PC-9 (cell line): ENCODE measurements around the gene FKBP1B. TPM values are rescaled to one million over a fixed set of nuclear protein-coding genes. Genes with fewer than 3 reads are reported as not detected.

ENCODE experiments used
- Bru-seq: library from RNA; stranded (reverse); fragments of 400-500 nt; gene quantifications from one replicate; lab custom pipeline; 2021; lab: Mats Ljungman, UMichigan
- BruChase-seq, 2 experiments: library from RNA; stranded (reverse); fragments of 400-500 nt; gene quantifications; one replicate each; lab custom pipeline; 2021; lab: Mats Ljungman, UMichigan
- BruUV-seq: library from RNA; stranded (reverse); fragments of 400-500 nt; replicated peaks from 2 replicates; lab custom pipeline; 2021; lab: Mats Ljungman, UMichigan
- CTCF ChIA-PET: fragments of 300-600 bp; sonication (Branson Sonifier 250); formaldehyde crosslinking; loops from one replicate; lab custom pipeline; 2022; ENCODE audit warnings: antibody characterized with exemption; lab: Charles Lee
- POLR2A ChIA-PET: fragments of 300-600 bp; sonication (Branson Sonifier 250); formaldehyde crosslinking; loops from one replicate; lab custom pipeline; 2022; ENCODE audit warnings: antibody characterized with exemption; ENCODE audit not compliant: unreplicated experiment; lab: Charles Lee
- DNase-seq, 2 experiments: peaks; one replicate each; pipeline versions ENCODE4 v3.0.0 to v3.0.0-alpha.2; 2015 to 2022; ENCODE audit warnings: mixed read lengths in 1 of 2
- H2AFZ ChIP-seq: fragments of 200-600 bp; sonication (generic); 2 replicates; pipeline ENCODE4 v1.8.1; 2017; ENCODE audit warnings: antibody characterized with exemption
- H3F3A ChIP-seq: fragments of 200-600 bp; sonication (generic); 2 replicates; pipeline ENCODE4 v1.8.1; 2017; ENCODE audit warnings: antibody characterized with exemption, mild to moderate bottlenecking, low read depth; ENCODE audit not compliant: insufficient read depth
- H3K27ac ChIP-seq: fragments of 200-600 bp; sonication (generic); 2 replicates; pipeline ENCODE4 v1.6.1; 2016; ENCODE audit warnings: mixed run types
- H3K27me3 ChIP-seq: fragments of 200-600 bp; sonication (generic); 2 replicates; pipeline ENCODE4 v1.6.1; 2016; ENCODE audit warnings: low read depth, mixed run types; ENCODE audit not compliant: insufficient read depth
- H3K36me3 ChIP-seq: fragments of 200-600 bp; sonication (generic); 2 replicates; pipeline ENCODE4 v1.6.1; 2016; ENCODE audit warnings: low read depth, mixed run types
- H3K4me1 ChIP-seq: fragments of 200-600 bp; sonication (generic); replicated peaks from 2 replicates; pipeline ENCODE4 v1.6.1; 2016; ENCODE audit warnings: mixed run types; ENCODE audit not compliant: insufficient read depth
- H3K4me2 ChIP-seq: fragments of 200-600 bp; sonication (generic); 2 replicates; pipeline ENCODE4 v1.6.1; 2017; ENCODE audit warnings: mixed run types
- H3K4me3 ChIP-seq: fragments of 200-600 bp; sonication (generic); 2 replicates; pipeline ENCODE4 v1.6.1; 2016; ENCODE audit warnings: mixed run types
- H3K79me2 ChIP-seq: fragments of 200-600 bp; sonication (generic); 2 replicates; pipeline ENCODE4 v1.6.1; 2017; ENCODE audit warnings: low read depth, mixed run types
- H3K9me2 ChIP-seq: fragments of 200-600 bp; sonication (generic); 2 replicates; pipeline ENCODE4 v1.8.1; 2017; ENCODE audit warnings: mild to moderate bottlenecking; ENCODE audit not compliant: insufficient read depth
- H3K9me3 ChIP-seq: fragments of 200-600 bp; sonication (generic); 2 replicates; pipeline ENCODE4 v1.8.1; 2016; ENCODE audit warnings: low read depth; ENCODE audit not compliant: insufficient read depth
- H4K20me1 ChIP-seq: fragments of 200-600 bp; sonication (generic); 2 replicates; pipeline ENCODE4 v1.8.1; 2017; ENCODE audit not compliant: insufficient read depth
- EZH2 ChIP-seq: fragments of 200-600 bp; sonication (generic); IDR thresholded peaks from 2 replicates; pipeline ENCODE4 v1.8.0; 2017; ENCODE audit warnings: antibody characterized with exemption, low read depth
- intact Hi-C: fragments of 100-400 bp; cut with micrococcal nuclease; formaldehyde crosslinking; loops from one replicate; pipeline ENCODE4 v1.10.0; 2022; ENCODE audit not compliant: unreplicated experiment
- long read RNA-seq: library from polyadenylated mRNA; stranded (forward); transcript quantifications from one replicate; pipeline ENCODE4 v2.0.0, GENCODE V29; 2022
- total RNA-seq: library from RNA; stranded (reverse); gene quantifications from 2 replicates; pipeline ENCODE4 v1.2.3, GENCODE V29; 2021
- TF ChIP-seq, protein P1 (sequence below): fragments of 200-600 bp; sonication (generic); conservative IDR thresholded peaks from 2 replicates; pipeline ENCODE4 v1.6.1; 2017; ENCODE audit warnings: mixed run types, antibody characterized with exemption, mild to moderate bottlenecking, moderate library complexity

The FKBP1B gene
- total RNA-seq (4.5 and 4.6 TPM in 2 replicates), Bru-seq, nascent RNA (percentile 32 among the genes with signal in this experiment), BruChase-seq, experiment 1, labeled RNA remaining after a 2-hour chase (percentile 43 among the genes with signal in this experiment), BruChase-seq, experiment 2, labeled RNA remaining after a 6-hour chase (percentile 37 among the genes with signal in this experiment)
- long read RNA-seq, partial matches to known transcripts: 0 of 7 reads
- long read RNA-seq, other reads (novel, unspliced or antisense): 3 of 7 reads

GRCh38 chr2:24049485-24050021 is at the start of gene FKBP1B:
FKBP1B (plus strand) TSS chr2:24049741; CDS start chr2:24049850, 109 bp downstream.
- Histone ChIP-seq H3F3A (peaks cover 27% of the 10 kb centered on the region), H3K9me3 (no peaks in the 10 kb centered on the region), H3K27ac (no peak within 1 kb of the TSS), H4K20me1 (no peaks in the 10 kb centered on the region), H3K4me2 (peak within 1 kb of the TSS; percentile 74), H3K27me3 (peaks cover 10% of the 10 kb centered on the region; the same call in 1 of the 2 replicates), H3K36me3 (no peaks in the 10 kb centered on the region), H3K4me1 (peaks cover 17% of the 10 kb centered on the region; the same call in 1 of the 2 replicates), H3K79me2 (peaks cover 13% of the 10 kb centered on the region; the same call in 1 of the 2 replicates), H3K9me2 (no peaks in the 10 kb centered on the region), H3K4me3 (peak within 1 kb of the TSS; percentile 53; the same call in 1 of the 2 replicates), H2AFZ (peak within 1 kb of the TSS; percentile 58; the same call in 1 of the 2 replicates)
- ChIA-PET POLR2A (no interaction called here), CTCF (no interaction called here)
- no TSS peak for BruUV-seq
- peak in 1 of 2 experiments; percentile 63 for DNase-seq
- intact Hi-C loops: no loop called here
- TF ChIP-seq, protein P1, sequence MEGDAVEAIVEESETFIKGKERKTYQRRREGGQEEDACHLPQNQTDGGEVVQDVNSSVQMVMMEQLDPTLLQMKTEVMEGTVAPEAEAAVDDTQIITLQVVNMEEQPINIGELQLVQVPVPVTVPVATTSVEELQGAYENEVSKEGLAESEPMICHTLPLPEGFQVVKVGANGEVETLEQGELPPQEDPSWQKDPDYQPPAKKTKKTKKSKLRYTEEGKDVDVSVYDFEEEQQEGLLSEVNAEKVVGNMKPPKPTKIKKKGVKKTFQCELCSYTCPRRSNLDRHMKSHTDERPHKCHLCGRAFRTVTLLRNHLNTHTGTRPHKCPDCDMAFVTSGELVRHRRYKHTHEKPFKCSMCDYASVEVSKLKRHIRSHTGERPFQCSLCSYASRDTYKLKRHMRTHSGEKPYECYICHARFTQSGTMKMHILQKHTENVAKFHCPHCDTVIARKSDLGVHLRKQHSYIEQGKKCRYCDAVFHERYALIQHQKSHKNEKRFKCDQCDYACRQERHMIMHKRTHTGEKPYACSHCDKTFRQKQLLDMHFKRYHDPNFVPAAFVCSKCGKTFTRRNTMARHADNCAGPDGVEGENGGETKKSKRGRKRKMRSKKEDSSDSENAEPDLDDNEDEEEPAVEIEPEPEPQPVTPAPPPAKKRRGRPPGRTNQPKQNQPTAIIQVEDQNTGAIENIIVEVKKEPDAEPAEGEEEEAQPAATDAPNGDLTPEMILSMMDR: no peak
- TF ChIP-seq EZH2: no peak

GRCh38 chr2:24007693-24008092 is 41.8 kb upstream of the FKBP1B start:
- CTCF ChIA-PET: no interaction called here
- H4K20me1 ChIP-seq: no peaks in the 10 kb centered on the region

GRCh38 chr2:24008672-24009366 is 40.7 kb upstream of the FKBP1B start:
- no peaks in the 10 kb centered on the region for H3K27me3 ChIP-seq
- ChIA-PET POLR2A (interaction anchor here (0.6 kb wide), 1 partner anchor 207 kb away, joined by 5 read pairs; no protein-coding TSS in a partner anchor), CTCF (no interaction called here)
- intact Hi-C loops: no loop called here
- H3K79me2 ChIP-seq: no peaks in the 10 kb centered on the region
- no peak overlapping the region for H3K4me3 ChIP-seq
- H4K20me1 ChIP-seq: no peaks in the 10 kb centered on the region
- H3K4me1 ChIP-seq: peaks cover 10% of the 10 kb centered on the region; the same call in 1 of the 2 replicates
- no TSS peak for BruUV-seq
- H3K27ac ChIP-seq: no peak overlapping the region
- TF ChIP-seq, protein P1: no peak
- TF ChIP-seq EZH2: no peak
- peaks cover 4% of the 10 kb centered on the region; the same call in 1 of the 2 replicates for H3F3A ChIP-seq
- no peaks in the 10 kb centered on the region for H3K9me2 ChIP-seq
- H3K36me3 ChIP-seq: no peaks in the 10 kb centered on the region
- H2AFZ ChIP-seq: no peak overlapping the region
- DNase-seq: no peak
- H3K9me3 ChIP-seq: no peaks in the 10 kb centered on the region
- H3K4me2 ChIP-seq: no peak overlapping the region

More at GRCh38 chr2:24007693-24008092, 41.8 kb upstream of the FKBP1B start:
- POLR2A ChIA-PET: no interaction called here
- Histone ChIP-seq H2AFZ (no peak overlapping the region), H3K27ac (no peak overlapping the region), H3K79me2 (no peaks in the 10 kb centered on the region), H3K36me3 (no peaks in the 10 kb centered on the region), H3K4me2 (no peak overlapping the region), H3K4me1 (peaks cover 9% of the 10 kb centered on the region; the same call in 1 of the 2 replicates), H3K9me2 (no peaks in the 10 kb centered on the region), H3F3A (no peaks in the 10 kb centered on the region; the same call in 1 of the 2 replicates), H3K4me3 (no peak overlapping the region), H3K27me3 (no peaks in the 10 kb centered on the region), H3K9me3 (no peaks in the 10 kb centered on the region)
- no peak for DNase-seq
- no TSS peak for BruUV-seq
- intact Hi-C loops: no loop called here
- no peak for TF ChIP-seq EZH2
- TF ChIP-seq, protein P1: no peak
